DOHH2 (cell line): ENCODE measurements around the gene PAMR1.

ENCODE experiments used
- CTCF ChIP-seq: fragments of 200-600 bp; sonication (generic); IDR thresholded peaks from one replicate; pipeline ENCODE4 v1.5.1; 2014; ENCODE audit warnings: antibody characterized with exemption, mild to moderate bottlenecking, low read depth, low read length; ENCODE audit not compliant: poor library complexity, severe bottlenecking
- EZH2phosphoT487 ChIP-seq: fragments of 200-600 bp; sonication (generic); IDR thresholded peaks from 2 replicates; pipeline ENCODE4 v1.6.1; 2017; ENCODE audit warnings: borderline replicate concordance, mild to moderate bottlenecking, antibody characterized with exemption, low read length, moderate library complexity, mixed read lengths

DNA sequence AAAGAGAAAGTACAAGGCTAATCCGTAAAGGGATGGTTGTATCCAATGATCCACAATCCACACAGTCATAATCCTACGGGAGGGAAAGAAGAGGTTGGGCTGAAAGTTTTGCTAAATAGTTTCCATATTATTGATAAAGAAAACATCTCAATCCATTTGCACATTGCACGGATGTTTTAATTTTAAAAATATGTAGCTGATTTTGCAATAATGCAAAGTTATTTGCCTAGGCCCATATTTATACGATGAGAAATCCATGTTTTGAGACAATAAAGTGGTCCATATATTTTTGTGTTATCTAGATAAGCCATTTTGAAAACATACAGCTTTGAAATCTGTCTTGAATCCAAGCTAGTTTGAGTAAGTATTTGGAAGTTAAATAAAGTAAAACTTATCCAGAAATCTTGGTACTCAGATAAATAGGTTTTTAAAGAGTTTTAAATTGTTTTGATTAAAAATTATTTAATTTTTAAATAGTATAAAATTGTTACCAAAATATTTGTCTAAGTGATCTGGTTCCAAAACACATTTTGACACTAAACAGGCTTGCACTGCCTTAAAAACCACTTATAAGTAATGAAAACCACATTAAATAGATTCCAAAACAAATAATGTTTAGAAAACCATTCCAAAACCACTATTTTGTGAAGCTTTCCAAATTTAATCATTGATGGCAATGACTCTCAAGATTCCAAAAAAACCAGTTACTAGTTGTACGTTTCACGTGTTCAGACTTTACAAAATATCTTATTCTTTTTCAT, 38.2 kb upstream of the PAMR1 start:
- TF ChIP-seq CTCF: no peak
- no peak for TF ChIP-seq EZH2phosphoT487
